NCI-H146 treated with DMSO at 0.1 percent for 48 hours (cell line): Measurements from ENCODE around the gene TBXAS1.

Experiments used
- DNase-seq: peaks from one replicate; lab custom pipeline; 2025; ENCODE audit not compliant: unreplicated experiment; lab: John Stamatoyannopoulos, UW

The TBXAS1 gene

GRCh38 chr7:139854124-139854511, 25.1 kb downstream of the TBXAS1 start:
- no peak for DNase-seq

GRCh38 chr7:139854803-139855497, 25.9 kb downstream of the TBXAS1 start:
- DNase-seq = no peak

GRCh38 chr7:139855498-139856270, 26.6 kb downstream of the TBXAS1 start:
- DNase-seq = no peak

GRCh38 chr7:139857791-139858190, 28.7 kb downstream of the TBXAS1 start:
- no peak for DNase-seq

GRCh38 chr7:139860090-139860775, 31.2 kb downstream of the TBXAS1 start:
- DNase-seq = no peak

GRCh38 chr7:139861803-139862202, 32.7 kb downstream of the TBXAS1 start:
- no peak for DNase-seq

GRCh38 chr7:139866047-139866837, 37.2 kb downstream of the TBXAS1 start:
- no peak for DNase-seq

GRCh38 chr7:139867847-139868246, 38.8 kb downstream of the TBXAS1 start:
- no peak for DNase-seq

GRCh38 chr7:139869886-139870285, 40.8 kb downstream of the TBXAS1 start:
- no peak for DNase-seq

GRCh38 chr7:139870380-139870779, 41.3 kb downstream of the TBXAS1 start:
- DNase-seq = no peak

GRCh38 chr7:139871331-139871730, 42.3 kb downstream of the TBXAS1 start:
- no peak for DNase-seq

- no peak for DNase-seq
Measured at GRCh38 chr7:139871820-139872219, 42.8 kb downstream of the TBXAS1 start.

GRCh38 chr7:139873593-139874301, 44.7 kb downstream of the TBXAS1 start:
- DNase-seq = no peak

- no peak for DNase-seq
Measured at GRCh38 chr7:139874302-139874629, 45.2 kb downstream of the TBXAS1 start.

GRCh38 chr7:139875821-139876241, 46.8 kb downstream of the TBXAS1 start:
- no peak for DNase-seq

- no peak for DNase-seq
Measured at GRCh38 chr7:139876622-139877283, 47.7 kb downstream of the TBXAS1 start.

GRCh38 chr7:139883814-139884213, 54.8 kb downstream of the TBXAS1 start:
- no peak for DNase-seq

- no peak for DNase-seq
Measured at GRCh38 chr7:139884441-139884840, 55.4 kb downstream of the TBXAS1 start.

- no peak for DNase-seq
Measured at GRCh38 chr7:139885511-139885910, 56.4 kb downstream of the TBXAS1 start.

- DNase-seq = no peak
Measured at GRCh38 chr7:139886206-139886605, 57.1 kb downstream of the TBXAS1 start.
